Stimulated activated CD4-positive, alpha-beta T cell treated with anti-CD3 and anti-CD28 coated beads, TNF-alpha, amount 100 ng/mL, for 48 hours (primary cell): ENCODE results near the gene AIDA.
"Not testable (repeated sequence)": the region's sequence is repeated elsewhere in the genome, so short reads cannot be mapped to it uniquely, and the experiment has no call there.

Experiments used
- DNase-seq, 3 donors: peaks; one replicate each; pipeline ENCODE4 v3.0.0-alpha.2; 2020; ENCODE audit warnings: low read depth in 3 of 3

AIDA gene

GRCh38 chr1:222713091-222713961 lies 1.0 kb upstream of the AIDA start:
- peak; percentile 69 to 81 (median 74) for DNase-seq

DNA sequence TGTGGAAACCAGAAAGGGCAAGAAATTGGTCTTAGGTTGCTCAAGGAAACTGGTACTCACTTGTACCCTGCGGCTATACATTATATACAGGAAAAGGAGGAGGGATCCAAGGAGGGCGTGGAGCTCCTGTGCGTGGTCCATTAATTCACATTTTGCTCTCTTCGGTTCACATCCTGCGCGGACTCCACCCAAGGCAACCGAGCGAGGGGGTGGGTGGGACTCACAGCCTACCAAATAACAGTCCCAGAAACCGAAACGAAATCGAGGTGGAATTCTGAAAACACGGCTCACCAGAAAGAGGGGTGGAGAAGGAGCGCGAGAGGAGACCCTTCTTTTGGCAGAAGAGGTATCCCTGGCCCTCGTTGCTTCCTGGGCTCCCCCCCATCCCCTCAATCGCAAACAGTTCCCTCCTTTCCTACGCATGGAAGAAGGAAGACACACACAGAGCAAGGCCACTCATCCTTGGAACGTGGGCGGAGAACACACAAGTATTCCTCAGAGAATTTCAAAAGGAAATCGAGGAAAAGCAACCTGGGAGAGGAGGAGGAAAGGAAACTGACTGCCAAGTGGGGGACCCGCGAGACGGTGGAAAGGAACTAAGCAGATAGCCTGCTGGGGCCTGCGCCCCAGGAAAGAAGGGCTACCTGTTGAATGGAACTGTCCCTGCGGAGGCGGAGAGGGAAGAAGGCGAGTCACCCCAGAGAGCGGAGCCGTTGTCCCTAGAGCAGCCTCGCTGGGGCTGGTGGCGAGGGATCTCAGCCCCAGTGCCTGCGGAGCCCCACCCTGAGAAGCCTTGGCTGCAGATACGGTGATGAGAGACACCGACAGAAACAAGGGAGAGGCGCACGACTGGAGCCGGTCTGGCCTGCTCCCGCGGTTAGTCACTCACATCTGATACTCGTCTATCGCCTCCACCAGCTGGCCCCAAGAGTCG lies 705 bp downstream of the AIDA start:
- peak; percentile 18 to 39 (median 33) for DNase-seq

- DNase-seq, result no peak
These were observed 2.6 kb downstream of the AIDA start for GRCh38 chr1:222709700-222710153.

DNA sequence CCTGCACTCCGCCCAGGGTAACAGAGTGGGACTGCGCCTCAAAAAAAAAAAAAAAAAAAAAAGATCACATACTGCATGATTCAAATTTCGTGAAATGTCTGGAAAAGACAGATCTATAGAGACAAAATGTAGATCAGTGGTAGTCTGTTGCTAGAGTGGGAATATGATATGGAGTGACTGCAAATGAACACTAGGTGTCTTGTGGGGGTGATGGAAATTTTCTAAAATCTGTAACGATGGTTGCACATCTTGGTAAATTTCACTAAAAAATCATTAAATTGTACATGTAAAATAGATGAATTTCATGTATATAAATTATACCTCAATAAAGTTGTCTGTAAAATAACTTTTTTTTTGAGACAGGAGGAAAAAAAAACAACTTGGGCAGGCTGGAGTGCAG lies 5.5 kb downstream of the AIDA start:
- DNase-seq, result no peak

DNA sequence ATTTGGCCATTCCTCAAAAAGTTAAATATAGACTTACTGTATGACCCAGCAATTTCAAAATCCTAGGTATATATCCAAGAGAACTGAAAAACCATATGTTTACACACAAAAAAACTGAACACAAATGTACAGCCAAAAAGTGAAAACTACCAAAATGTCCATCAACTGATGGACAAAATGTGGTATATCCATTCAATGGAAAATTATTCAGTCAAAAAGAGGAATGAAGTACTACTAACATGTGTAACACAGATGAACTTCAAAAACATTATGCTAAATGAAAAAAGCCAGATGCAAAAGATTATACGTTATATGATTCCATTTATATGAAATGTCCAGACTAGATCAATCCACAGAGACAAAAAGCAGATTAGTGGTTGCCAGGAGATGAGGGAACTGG lies 8.0 kb downstream of the AIDA start:
- DNase-seq, result no peak

- no peak for DNase-seq
These were observed 10.1 kb downstream of the AIDA start for GRCh38 chr1:222702210-222702609.

DNA sequence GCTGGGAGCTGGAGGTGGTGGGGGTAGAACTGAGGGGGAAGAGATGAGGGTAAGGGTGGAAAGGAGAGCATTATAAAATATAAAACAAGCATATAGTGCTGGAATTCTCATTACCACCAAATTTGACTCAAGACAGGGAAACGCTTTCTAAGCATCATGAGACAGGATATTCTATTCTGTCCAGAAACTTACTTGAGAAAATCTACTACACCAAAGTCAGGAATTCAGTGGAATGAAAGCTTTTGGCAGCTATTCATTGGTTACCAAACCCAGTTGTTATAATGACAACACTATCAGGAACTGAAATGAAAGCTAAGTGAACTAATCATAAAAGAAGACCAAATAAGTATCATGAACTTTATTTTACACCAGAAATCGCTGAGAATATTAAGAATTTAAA lies 14.5 kb downstream of the AIDA start:
- no peak for DNase-seq

DNA sequence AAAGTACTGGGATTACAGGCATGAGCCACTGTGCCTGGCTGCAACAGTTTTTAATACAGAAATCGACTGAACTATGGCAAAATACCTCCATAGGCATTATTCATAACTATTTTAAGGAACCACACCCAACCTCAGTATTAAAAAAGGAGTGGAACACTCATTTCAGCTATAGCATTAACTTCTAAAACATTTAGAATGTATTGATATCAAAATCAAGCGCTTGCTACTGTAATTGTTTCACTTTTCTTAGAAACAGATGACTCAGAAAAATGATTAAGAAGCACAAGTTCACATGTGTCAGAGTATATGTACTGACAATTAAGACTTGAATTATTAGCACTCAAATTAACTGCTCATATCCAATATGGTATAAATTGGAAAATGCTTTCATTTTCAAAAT lies 15.1 kb downstream of the AIDA start:
- no peak for DNase-seq

GRCh38 chr1:222696741-222697140 lies 15.6 kb downstream of the AIDA start:
- no peak for DNase-seq

DNA sequence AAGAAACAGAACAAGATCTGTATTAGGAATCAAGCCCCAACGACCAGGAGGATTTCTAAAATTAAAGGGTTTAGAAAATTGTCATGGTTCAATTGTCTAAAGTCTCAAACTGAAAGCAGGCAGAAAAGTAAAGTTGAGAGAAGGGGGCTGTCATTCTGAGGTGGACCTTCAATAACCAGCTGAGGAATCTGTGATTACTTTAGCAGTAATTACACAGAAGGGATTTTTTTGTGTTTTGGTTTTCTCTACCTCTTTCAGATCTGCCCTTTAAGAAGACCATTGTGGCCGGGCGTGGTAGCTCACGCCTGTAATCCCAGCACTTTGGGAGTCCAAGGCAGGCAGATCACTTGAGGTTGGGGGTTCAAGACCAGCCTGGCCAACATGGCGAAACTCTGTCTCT lies 17.4 kb downstream of the AIDA start:
- DNase-seq, result no peak

GRCh38 chr1:222691016-222691415 lies 21.3 kb downstream of the AIDA start:
- DNase-seq, result no peak

DNA sequence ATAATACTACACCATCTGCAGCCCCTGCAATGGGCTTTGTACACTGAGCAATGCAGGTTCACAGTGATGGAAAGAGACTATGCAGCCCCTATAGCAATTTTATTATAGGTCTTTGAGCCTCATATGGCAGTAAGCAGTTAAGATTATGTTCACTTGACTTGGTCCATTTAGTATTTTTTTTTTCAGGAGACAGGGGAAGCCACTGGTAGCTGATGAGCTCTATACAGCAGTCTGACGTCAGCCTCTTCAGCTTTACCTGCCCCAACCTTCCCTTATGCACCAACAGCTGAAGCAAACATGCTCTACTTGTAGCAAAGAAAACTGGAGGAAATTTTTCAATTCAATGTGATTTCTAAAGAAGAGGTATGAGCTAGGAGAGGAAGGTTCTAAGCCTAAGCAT lies 32.2 kb downstream of the AIDA start:
- no peak for DNase-seq

DNA sequence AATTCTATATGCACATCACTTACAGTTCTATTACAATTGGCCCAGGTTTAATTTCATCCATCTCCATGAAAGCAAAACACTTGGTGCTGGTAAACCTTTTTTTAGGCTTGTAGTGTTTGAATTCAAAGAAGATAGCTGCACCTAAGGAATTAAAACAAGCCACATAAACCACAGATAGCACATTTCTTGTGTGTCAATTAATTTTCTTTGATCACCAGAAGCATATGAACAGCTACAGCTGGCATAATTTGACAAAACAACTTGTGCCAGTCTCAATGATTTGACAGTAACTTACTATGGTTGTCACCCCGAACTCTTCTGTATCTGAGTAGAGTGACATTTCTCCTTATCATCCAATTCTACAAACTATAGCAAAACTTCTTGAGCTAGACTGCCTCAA lies 42.2 kb downstream of the AIDA start:
- no peak for DNase-seq

- not testable (repeated sequence) for DNase-seq
These were observed 43.2 kb downstream of the AIDA start for GRCh38 chr1:222669107-222669506.

- DNase-seq, result not testable (repeated sequence)
These were observed 44.1 kb downstream of the AIDA start for GRCh38 chr1:222668184-222668583.

GRCh38 chr1:222665964-222666363 lies 46.3 kb downstream of the AIDA start:
- DNase-seq, result no peak

DNA sequence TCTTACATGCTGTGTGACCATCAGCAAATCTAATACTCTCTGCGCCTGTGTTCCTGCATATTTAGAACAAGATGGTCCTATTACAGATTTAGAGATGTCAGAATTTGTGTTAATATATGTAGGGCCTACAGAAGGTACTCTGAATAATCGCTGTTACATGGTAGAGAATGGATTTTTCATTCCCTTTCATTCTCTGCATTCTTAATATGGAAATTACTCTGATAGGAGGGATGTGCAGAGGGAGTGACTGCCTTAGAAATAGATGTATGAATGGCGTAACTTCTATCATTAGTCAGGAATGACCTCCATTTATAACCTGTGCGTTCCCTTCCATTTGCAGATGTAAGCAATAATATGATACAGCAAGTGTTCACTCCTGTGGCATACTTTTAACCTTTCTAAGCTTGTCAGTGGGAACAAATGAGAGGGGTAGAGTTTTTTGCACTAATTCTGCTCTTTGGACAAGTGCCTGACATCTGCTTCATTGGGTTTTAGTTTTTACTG lies 48.8 kb downstream of the AIDA start:
- DNase-seq, result no peak

DNA sequence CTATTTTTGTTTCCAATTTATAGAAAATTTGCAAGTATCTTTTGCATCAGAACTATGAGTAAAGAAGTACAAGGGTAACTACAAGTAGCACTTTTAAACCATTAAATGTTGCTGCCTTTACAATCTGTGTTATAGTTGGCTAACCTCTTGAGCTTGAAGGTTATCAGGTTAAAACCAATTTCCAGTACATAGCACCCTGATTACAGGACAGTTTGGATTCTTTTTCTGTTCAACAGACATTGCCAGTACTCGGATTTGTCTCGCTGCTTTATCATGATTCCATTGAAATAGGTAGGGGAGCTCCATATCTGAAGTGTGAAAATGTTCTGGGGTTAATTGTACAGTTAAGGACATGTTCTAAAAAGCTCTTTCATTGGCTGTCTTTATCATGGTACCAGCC lies 54.4 kb downstream of the AIDA start:
- no peak for DNase-seq

DNA sequence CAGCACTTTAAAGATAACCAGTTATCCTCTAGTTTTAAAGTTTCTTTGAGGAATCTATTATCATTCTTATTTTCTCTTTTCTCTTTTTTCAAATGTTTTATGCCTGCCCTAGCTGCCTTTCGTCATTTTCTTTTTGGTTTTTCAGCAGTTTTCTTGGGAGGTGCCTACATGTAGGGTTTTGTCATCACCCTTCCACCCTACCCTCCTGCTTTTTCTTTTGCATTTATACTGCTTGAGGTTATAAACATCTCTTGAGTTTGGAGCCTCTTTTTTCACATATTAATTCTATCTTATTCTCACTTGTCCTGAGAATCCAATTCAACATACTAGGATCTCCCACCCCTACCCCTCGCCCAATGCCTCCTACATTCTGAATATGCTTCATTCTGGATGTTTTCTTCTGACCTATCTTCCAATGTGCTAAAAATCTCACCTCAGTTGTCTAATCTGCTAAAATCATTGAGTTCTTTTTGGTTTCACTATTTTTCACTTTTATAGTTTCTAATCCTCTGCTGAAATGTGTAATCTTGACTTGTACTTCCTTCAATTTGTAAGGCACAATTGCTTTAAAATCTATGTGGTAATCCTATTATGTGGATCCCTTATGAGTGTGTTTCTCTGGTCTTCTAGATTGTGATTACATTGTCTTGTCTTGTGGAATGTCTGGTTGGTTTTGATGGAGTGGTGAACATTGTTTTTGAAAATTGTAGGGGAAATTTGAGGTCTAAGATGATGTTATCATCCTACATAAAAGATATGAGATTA lies 55.7 kb downstream of the AIDA start:
- no peak for DNase-seq

- DNase-seq, result peak in 2 of 3 donors; percentile 35 to 48
These were observed 57.4 kb downstream of the AIDA start for GRCh38 chr1:222654849-222655248.

GRCh38 chr1:222653178-222653827 lies 59.0 kb downstream of the AIDA start:
- peak in 1 of 3 donors; percentile 1 for DNase-seq
